HG03175 (cell line): Measurements from ENCODE around the gene CMSS1.

Experiments
- ATAC-seq: cut with Tn5 transposase; IDR thresholded peaks from one replicate; pipeline ENCODE4 v1.9.1; 2021; ENCODE audit warnings: mild to moderate bottlenecking, moderate library complexity; ENCODE audit not compliant: unreplicated experiment

Gene CMSS1

DNA sequence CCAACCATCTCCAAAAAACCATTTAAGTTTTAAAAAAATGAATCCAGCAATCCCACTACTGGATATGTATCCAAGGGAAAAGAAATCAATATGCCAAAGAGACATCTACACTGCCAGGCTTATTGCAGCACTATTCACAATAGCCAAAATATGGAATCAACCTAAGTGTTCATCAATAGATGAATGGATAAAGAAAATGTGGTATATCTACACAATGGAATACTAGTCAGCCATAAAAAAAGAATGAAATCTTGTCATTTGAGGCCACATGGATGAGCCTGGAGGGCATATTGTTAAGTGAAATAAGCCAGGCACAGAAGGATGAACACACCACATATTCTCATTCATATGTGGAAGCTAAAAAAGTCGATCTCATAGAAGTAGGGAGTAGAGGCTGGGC is 160.6 kb downstream of the CMSS1 start:
- ATAC-seq = no peak

- no peak for ATAC-seq
Measured at GRCh38 chr3:99980606-99981005, 162.9 kb downstream of the CMSS1 start.

- no peak for ATAC-seq
Measured at GRCh38 chr3:99981138-99981537, 163.5 kb downstream of the CMSS1 start.

GRCh38 chr3:99982650-99983049 is 165.0 kb downstream of the CMSS1 start:
- no peak for ATAC-seq

DNA sequence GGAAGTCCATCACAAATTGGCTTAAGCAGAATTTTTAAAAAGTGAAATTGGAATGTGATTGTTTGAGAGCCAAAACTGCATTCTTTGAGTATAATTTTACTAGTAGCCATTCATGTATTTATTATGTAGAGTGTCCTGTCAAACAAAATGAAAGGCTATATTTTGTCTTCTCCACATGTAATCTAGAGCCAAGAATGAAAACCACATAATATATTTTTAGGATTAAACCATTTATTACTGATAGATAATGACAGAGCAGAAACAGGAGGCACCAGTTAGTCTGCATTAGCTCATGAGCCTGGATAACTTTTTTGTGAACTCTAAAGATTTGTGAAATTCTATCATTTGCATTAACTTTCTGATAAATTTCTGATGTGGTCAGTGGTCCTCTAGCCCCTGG is 166.5 kb downstream of the CMSS1 start:
- no peak for ATAC-seq

DNA sequence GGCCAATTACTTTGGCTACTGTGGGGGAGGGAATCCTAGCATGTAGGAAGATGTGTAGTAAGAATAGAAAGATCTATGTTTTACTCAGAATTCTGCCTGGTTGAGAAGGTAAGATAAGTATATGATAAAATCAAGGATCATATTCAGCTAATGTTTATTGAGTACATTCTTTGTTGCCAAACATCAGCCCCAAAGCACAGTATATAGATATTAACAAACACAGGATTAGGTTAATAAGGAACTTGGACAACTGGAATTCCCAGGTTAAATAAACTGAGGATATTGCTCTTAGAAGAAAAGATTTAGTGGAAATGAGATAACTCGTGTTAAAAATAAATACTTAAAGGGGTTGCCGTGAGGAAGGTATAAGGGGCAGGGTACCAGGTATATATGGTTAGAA is 167.0 kb downstream of the CMSS1 start:
- ATAC-seq = no peak

GRCh38 chr3:99990179-99990578 is 172.5 kb downstream of the CMSS1 start:
- no peak for ATAC-seq

- no peak for ATAC-seq
Measured at GRCh38 chr3:99997293-99997692, 179.6 kb downstream of the CMSS1 start.

GRCh38 chr3:99999536-99999935 is 181.9 kb downstream of the CMSS1 start:
- ATAC-seq = no peak

DNA sequence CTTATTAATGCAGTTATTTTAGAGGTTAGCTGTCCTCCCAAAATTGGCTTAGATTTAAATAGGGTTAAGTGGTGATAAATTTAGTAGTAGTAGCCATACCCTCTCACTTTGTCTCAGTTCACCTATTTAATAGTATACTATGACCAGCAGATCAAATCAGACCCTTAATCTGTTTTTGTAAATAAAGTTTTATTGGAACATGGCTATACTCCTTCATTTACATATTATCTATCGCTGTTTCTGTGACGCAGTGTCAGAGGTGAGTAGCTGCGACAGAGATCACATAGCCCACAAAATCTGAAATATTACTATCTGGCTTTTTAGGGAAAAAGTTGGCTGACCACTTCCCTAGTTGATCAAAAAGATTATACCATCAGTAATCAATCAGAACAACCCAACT is 183.4 kb downstream of the CMSS1 start:
- no peak for ATAC-seq

- ATAC-seq = no peak
Measured at GRCh38 chr3:100001526-100002270, 184.0 kb downstream of the CMSS1 start.

- no peak for ATAC-seq
Measured at GRCh38 chr3:100002599-100003350, 185.1 kb downstream of the CMSS1 start.

- no peak for ATAC-seq
Measured at GRCh38 chr3:100003609-100004503, 186.2 kb downstream of the CMSS1 start.

- ATAC-seq = no peak
Measured at GRCh38 chr3:100004931-100005330, 187.3 kb downstream of the CMSS1 start.

DNA sequence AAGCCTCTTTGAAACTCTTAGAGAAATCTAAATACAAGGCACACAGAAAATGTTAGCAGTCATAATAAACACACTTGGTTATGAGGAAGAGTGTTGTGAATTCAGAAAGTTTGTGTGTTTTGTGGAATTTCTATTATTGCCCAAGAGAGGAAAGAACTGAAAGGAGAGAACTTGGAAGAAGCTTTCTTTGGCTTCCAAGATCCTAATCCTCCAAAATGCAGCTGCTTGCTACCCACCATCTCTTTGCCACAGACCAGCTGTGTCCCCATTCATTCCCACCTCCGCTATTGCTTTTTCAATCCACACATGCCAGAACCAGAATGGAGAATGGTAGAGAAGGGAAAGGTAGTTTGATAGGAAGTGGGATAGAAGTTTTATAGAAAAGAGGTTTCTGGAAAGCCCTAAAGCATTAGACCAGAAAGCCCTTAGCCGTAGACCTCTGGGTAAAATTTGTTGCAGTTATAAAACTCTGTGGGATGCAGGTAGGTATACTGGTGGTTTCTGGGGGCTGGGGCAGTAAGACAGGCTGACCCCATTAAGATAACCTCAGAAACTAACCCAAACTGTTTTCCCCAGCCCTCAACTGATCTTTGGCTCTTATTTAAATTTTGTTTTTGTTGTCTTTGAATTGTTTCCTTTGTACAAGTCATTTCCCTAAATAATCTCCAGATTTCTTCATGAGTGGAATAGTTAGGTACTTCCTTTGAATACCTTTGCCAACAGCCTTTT is 188.2 kb downstream of the CMSS1 start:
- ATAC-seq = no peak

DNA sequence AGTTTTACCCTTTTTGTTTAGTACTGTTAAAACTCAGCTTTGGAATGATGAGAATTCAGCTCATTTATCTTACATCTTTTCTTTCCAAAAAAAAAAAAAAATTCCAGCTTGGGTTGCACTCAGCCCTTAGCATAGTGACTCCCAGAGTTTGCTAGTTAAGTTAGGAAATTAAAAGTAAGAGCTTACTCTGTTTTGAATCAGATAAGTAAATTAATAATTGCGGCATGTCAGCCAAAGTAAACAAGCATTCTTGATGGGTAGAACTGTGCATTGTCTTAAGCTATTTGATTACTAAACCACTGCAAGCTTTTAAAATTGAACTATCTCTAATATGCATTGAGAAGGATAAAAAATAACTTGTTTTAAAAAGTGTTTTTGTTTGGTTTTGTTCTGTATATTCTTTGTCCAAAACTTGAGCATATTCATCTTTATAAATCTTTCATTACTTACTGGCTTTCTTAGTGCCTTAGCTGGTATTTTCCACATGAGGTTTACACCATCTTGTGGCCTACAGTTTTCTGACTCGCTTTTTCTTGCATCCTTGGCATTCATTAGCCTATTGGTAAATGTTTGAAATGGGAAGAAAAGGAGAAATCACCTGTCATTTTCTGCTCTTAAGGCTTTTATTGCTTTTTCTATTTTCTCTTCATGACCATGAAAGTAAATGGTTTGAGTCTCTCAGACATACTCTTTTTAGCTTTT is 189.1 kb downstream of the CMSS1 start:
- ATAC-seq = no peak

DNA sequence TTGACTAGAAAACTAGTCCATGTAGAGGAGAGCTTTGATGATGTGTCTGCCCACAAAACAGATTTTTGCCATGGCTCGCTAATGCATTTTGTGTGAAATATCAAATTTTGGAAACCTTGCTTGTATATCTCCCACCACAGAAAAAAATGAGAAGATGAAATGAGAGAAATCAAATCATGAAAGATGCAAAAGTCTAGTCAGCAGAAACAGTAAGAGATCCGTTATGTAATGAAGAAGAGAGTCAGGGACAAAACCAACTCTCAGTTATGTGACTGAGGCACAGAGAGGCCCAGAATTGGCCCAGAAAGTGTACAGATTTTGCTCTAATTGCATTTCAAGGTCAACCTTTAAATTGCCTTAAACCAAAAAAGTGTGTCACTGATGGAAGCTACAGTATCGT is 189.7 kb downstream of the CMSS1 start:
- no peak for ATAC-seq

DNA sequence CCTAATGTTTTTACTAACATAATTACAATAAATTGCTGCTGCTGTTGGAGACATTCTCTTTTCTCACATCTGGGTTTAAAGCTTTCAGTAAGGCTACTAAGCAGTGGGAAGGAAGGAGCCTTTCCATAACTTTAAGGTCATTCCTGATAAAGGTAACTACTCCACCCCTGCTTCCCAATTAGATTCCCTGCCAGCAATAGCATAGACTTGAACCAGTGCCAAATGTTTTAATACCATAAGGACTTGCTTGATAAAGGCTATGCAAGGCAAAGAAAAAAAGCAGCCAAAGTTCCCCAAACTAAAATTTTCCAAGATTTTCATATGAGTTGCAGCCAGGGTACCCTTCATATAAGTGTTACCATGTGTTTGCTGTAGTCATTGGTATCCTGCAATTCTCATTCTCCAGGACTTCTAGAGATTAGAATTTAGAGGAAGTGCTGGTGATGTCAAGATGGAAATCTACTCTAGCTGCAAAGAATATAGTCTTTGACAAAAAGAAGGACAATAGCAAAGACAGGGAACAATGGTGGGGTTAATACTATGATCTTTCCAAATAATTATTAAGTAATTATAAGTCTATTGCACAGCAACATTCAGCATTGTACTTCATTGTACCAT is 190.5 kb downstream of the CMSS1 start:
- ATAC-seq = no peak

- no peak for ATAC-seq
Measured at GRCh38 chr3:100009276-100010086, 191.8 kb downstream of the CMSS1 start.
